MCF 10A (cell line): Measurements from ENCODE around the gene HSPB2. TPM values are rescaled to one million over a fixed set of nuclear protein-coding genes. Genes with fewer than 3 reads are reported as not detected.

Source experiments
- BruUV-seq: library from RNA; stranded (reverse); fragments of 400-500 nt; replicated peaks from 2 replicates; lab custom pipeline; 2021; lab: Mats Ljungman, UMichigan
- CTCF ChIA-PET: fragments of 300-600 bp; sonication (Branson Sonifier 250); formaldehyde crosslinking; extraction: SDS; loops from one replicate; lab custom pipeline; 2021; ENCODE audit warnings: antibody characterized with exemption, inconsistent platforms; lab: Yijun Ruan, JAX
- POLR2A ChIA-PET: fragments of 300-600, 350-650 bp; sonication (Branson Sonifier 250); formaldehyde crosslinking; extraction: SDS; loops from one replicate; lab custom pipeline; 2020; ENCODE audit warnings: antibody characterized with exemption, inconsistent platforms; lab: Yijun Ruan, JAX
- DNase-seq: peaks from one replicate; pipeline ENCODE4 v3.0.0-alpha.2; 2018; ENCODE audit not compliant: unreplicated experiment
- H3K27ac Mint-ChIP-seq: one replicate; pipeline ENCODE4 v1.8.0; 2022; ENCODE audit warnings: mild to moderate bottlenecking, low read depth, mixed read lengths; ENCODE audit not compliant: unreplicated experiment
- H3K27me3 Mint-ChIP-seq: one replicate; pipeline ENCODE4 v1.8.0; 2022; ENCODE audit warnings: mixed read lengths; ENCODE audit not compliant: insufficient read depth, unreplicated experiment
- H3K36me3 Mint-ChIP-seq: one replicate; pipeline ENCODE4 v1.8.0; 2022; ENCODE audit warnings: mild to moderate bottlenecking, moderate library complexity, mixed read lengths; ENCODE audit not compliant: insufficient read depth, unreplicated experiment
- H3K4me1 Mint-ChIP-seq: one replicate; pipeline ENCODE4 v1.8.0; 2022; ENCODE audit warnings: mixed read lengths; ENCODE audit not compliant: insufficient read depth, unreplicated experiment
- H3K4me3 Mint-ChIP-seq: one replicate; pipeline ENCODE4 v1.8.0; 2022; ENCODE audit warnings: mild to moderate bottlenecking, moderate library complexity, mixed read lengths; ENCODE audit not compliant: unreplicated experiment
- H3K9me3 Mint-ChIP-seq: one replicate; pipeline ENCODE4 v1.8.0; 2022; ENCODE audit warnings: mixed read lengths; ENCODE audit not compliant: unreplicated experiment
- intact Hi-C: fragments of 100-400 bp; cut with micrococcal nuclease; formaldehyde crosslinking; loops from 2 replicates; pipeline ENCODE4 v1.14.1; 2022
- total RNA-seq: library from RNA; stranded (reverse); gene quantifications from 2 replicates; pipeline ENCODE4 v1.2.3, GENCODE V29; 2022
- TF ChIP-seq, protein P1 (sequence below): fragments of 200-600 bp; IDR thresholded peaks from one replicate; pipeline ENCODE4 v1.8.0; 2022; ENCODE audit warnings: antibody characterized with exemption, mild to moderate bottlenecking; ENCODE audit not compliant: unreplicated experiment

Gene HSPB2
- total RNA-seq, 1 experiment from 2014 or later = 0.23 TPM

- H3K4me3 Mint-ChIP-seq = no peak overlapping the region
- H3K9me3 Mint-ChIP-seq = no peaks in the 10 kb centered on the region
- ChIA-PET CTCF (interaction anchor here (1.2 to 1.5 kb wide), 2 partner anchors 33 to 96 kb away, joined by 6 read pairs; partner anchors contain the start of gene C11orf52), POLR2A (interaction anchor here (0.5 to 3.2 kb wide), 3 partner anchors 24 to 309 kb away, joined by 3 to 18 read pairs (median 6); partner anchors contain the start of gene CRYAB)
- DNase-seq = no peak
- no TSS peak for BruUV-seq
- no peak overlapping the region for H3K27ac Mint-ChIP-seq
- TF ChIP-seq, protein P1, sequence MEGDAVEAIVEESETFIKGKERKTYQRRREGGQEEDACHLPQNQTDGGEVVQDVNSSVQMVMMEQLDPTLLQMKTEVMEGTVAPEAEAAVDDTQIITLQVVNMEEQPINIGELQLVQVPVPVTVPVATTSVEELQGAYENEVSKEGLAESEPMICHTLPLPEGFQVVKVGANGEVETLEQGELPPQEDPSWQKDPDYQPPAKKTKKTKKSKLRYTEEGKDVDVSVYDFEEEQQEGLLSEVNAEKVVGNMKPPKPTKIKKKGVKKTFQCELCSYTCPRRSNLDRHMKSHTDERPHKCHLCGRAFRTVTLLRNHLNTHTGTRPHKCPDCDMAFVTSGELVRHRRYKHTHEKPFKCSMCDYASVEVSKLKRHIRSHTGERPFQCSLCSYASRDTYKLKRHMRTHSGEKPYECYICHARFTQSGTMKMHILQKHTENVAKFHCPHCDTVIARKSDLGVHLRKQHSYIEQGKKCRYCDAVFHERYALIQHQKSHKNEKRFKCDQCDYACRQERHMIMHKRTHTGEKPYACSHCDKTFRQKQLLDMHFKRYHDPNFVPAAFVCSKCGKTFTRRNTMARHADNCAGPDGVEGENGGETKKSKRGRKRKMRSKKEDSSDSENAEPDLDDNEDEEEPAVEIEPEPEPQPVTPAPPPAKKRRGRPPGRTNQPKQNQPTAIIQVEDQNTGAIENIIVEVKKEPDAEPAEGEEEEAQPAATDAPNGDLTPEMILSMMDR = no peak
- intact Hi-C loops = no loop called here
- no peaks in the 10 kb centered on the region for H3K4me1 Mint-ChIP-seq
- peaks cover 37% of the 10 kb centered on the region for H3K36me3 Mint-ChIP-seq
- no peaks in the 10 kb centered on the region for H3K27me3 Mint-ChIP-seq
These were observed 26.5 kb upstream of the HSPB2 start for GRCh38 chr11:111886032-111886431.

- DNase-seq = no peak
- intact Hi-C loops = no loop called here
- CTCF ChIA-PET = interaction anchor here (0.6 to 1.4 kb wide), 4 partner anchors 10 to 309 kb away, joined by 3 to 5 read pairs (median 4); no protein-coding TSS in a partner anchor
- BruUV-seq = no TSS peak
- no peaks in the 10 kb centered on the region for H3K27me3 Mint-ChIP-seq
- H3K9me3 Mint-ChIP-seq = no peaks in the 10 kb centered on the region
- H3K4me3 Mint-ChIP-seq = no peak overlapping the region
- TF ChIP-seq, protein P1 = no peak
- H3K27ac Mint-ChIP-seq = no peak overlapping the region
- H3K4me1 Mint-ChIP-seq = no peaks in the 10 kb centered on the region
- POLR2A ChIA-PET = interaction anchor here (0.6 to 3.2 kb wide), 3 partner anchors 24 to 58 kb away, joined by 3 to 18 read pairs (median 4); partner anchors contain the start of gene CRYAB
- H3K36me3 Mint-ChIP-seq = peaks cover 29% of the 10 kb centered on the region
These were observed 25.7 kb upstream of the HSPB2 start for GRCh38 chr11:111886844-111887243.

- CTCF ChIA-PET = no interaction called here
- POLR2A ChIA-PET = interaction anchor here (0.6 to 1.2 kb wide), 4 partner anchors 21 to 352 kb away, joined by 3 read pairs; no protein-coding TSS in a partner anchor
- Mint-ChIP-seq H3K27ac (no peak overlapping the region), H3K36me3 (no peaks in the 10 kb centered on the region), H3K27me3 (no peaks in the 10 kb centered on the region), H3K4me3 (no peak overlapping the region), H3K4me1 (no peaks in the 10 kb centered on the region), H3K9me3 (no peaks in the 10 kb centered on the region)
- TF ChIP-seq, protein P1 = no peak
- no peak for DNase-seq
- no TSS peak for BruUV-seq
- intact Hi-C loops = no loop called here
These were observed 7.1 kb upstream of the HSPB2 start for GRCh38 chr11:111905411-111905810.

DNA sequence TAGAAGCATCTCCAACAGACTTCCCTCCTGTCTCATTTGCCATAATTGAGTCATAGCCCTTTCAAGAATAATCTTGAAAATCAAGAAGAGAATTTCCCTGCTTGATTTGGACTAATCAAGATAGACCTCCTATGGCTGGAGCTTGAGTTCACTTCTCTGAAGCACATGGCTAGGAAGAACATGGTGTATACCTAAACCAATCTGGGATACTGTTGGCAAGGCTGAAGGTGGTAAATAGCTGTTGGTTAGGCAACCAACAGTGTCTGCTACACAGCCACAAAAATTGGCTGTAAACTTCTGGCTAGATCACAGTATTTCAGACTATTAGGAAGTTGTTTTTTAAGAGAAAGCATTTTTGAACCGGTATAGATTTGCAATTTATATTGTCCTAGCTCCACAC is 5.9 kb upstream of the HSPB2 start:
- CTCF ChIA-PET = interaction anchor here (0.6 to 1.0 kb wide), 2 partner anchors 53 to 75 kb away, joined by 4 to 7 read pairs; no protein-coding TSS in a partner anchor
- H3K36me3 Mint-ChIP-seq = no peaks in the 10 kb centered on the region
- no peaks in the 10 kb centered on the region for H3K27me3 Mint-ChIP-seq
- POLR2A ChIA-PET = interaction anchor here (1.5 kb wide), 1 partner anchor 8 kb away, joined by 5 read pairs; no protein-coding TSS in a partner anchor
- peaks cover 11% of the 10 kb centered on the region for H3K4me1 Mint-ChIP-seq
- no peak for DNase-seq
- H3K27ac Mint-ChIP-seq = no peak overlapping the region
- no TSS peak for BruUV-seq
- H3K9me3 Mint-ChIP-seq = no peaks in the 10 kb centered on the region
- no peak overlapping the region for H3K4me3 Mint-ChIP-seq
- TF ChIP-seq, protein P1 = no peak
- intact Hi-C loops = no loop called here
